Muscle layer of colon (tissue), 2 donors: ENCODE data around the gene STK10.
"Not testable (repeated sequence)": the region's sequence is repeated elsewhere in the genome, so short reads cannot be mapped to it uniquely, and the experiment has no call there.

Experiments used
- H3K27ac ChIP-seq: one replicate; pipeline ENCODE4 v1.7.0; 2013; ENCODE audit warnings: low read depth, mild to moderate bottlenecking, low read length, moderate library complexity
- H3K27me3 ChIP-seq, 2 donors: one replicate each; pipeline ENCODE4 v1.7.0; 2013; ENCODE audit warnings: low read length in 2 of 2, mild to moderate bottlenecking in 2 of 2; ENCODE audit not compliant: insufficient read depth in 2 of 2, control insufficient read depth in 1 of 2
- H3K36me3 ChIP-seq: one replicate; pipeline ENCODE4 v1.7.0; 2013; ENCODE audit warnings: mild to moderate bottlenecking, low read length; ENCODE audit not compliant: insufficient read depth
- H3K4me1 ChIP-seq: one replicate; pipeline ENCODE4 v1.7.0; 2013; ENCODE audit warnings: mild to moderate bottlenecking, low read length; ENCODE audit not compliant: insufficient read depth
- H3K4me3 ChIP-seq, 2 donors: one replicate each; pipeline ENCODE4 v1.7.0; 2013; ENCODE audit warnings: low read length in 2 of 2, low read depth in 1 of 2, mild to moderate bottlenecking in 1 of 2, moderate library complexity in 1 of 2
- H3K9ac ChIP-seq: one replicate; pipeline ENCODE4 v1.7.0; 2013; ENCODE audit warnings: low read length
- H3K9me3 ChIP-seq: one replicate; pipeline ENCODE4 v1.7.0; 2013; ENCODE audit warnings: mild to moderate bottlenecking, low read length
- donor health status: abdominal sarcoma.
- donor health status: Adenocarcinoma of cecum.

The STK10 gene

GRCh38 chr5:172043865-172044264, 144.2 kb downstream of the STK10 start:
- Histone ChIP-seq H3K27ac (no peak overlapping the region), H3K9ac (no peak overlapping the region), H3K36me3 (peaks cover 21% of the 10 kb centered on the region), H3K9me3 (no peaks in the 10 kb centered on the region), H3K4me3 (no peak overlapping the region), H3K4me1 (no peaks in the 10 kb centered on the region), H3K27me3 (no peaks in the 10 kb centered on the region)

GRCh38 chr5:172042183-172042582, 145.8 kb downstream of the STK10 start:
- Histone ChIP-seq H3K36me3 (peaks cover 17% of the 10 kb centered on the region), H3K9me3 (no peaks in the 10 kb centered on the region), H3K9ac (no peak overlapping the region), H3K27me3 (no peaks in the 10 kb centered on the region), H3K27ac (no peak overlapping the region), H3K4me3 (no peak overlapping the region), H3K4me1 (no peaks in the 10 kb centered on the region)

- Histone ChIP-seq H3K27me3 (no peaks in the 10 kb centered on the region), H3K4me1 (no peaks in the 10 kb centered on the region), H3K27ac (no peak overlapping the region), H3K36me3 (no peaks in the 10 kb centered on the region), H3K9ac (no peak overlapping the region), H3K9me3 (no peaks in the 10 kb centered on the region), H3K4me3 (no peak overlapping the region)
Observed at GRCh38 chr5:172038167-172038566, 149.9 kb downstream of the STK10 start.

GRCh38 chr5:172035049-172035448, 153.0 kb downstream of the STK10 start:
- Histone ChIP-seq H3K4me3 (no peak overlapping the region), H3K27me3 (no peaks in the 10 kb centered on the region), H3K4me1 (no peaks in the 10 kb centered on the region), H3K9me3 (no peaks in the 10 kb centered on the region), H3K36me3 (no peaks in the 10 kb centered on the region), H3K9ac (no peak overlapping the region), H3K27ac (no peak overlapping the region)

GRCh38 chr5:172031894-172032461, 156.0 kb downstream of the STK10 start:
- H3K4me3 ChIP-seq = no peak overlapping the region
- H3K36me3 ChIP-seq = no peaks in the 10 kb centered on the region
- no peak overlapping the region for H3K27ac ChIP-seq
- H3K9me3 ChIP-seq = no peaks in the 10 kb centered on the region
- no peaks in the 10 kb centered on the region for H3K4me1 ChIP-seq
- H3K27me3 ChIP-seq = no peaks in the 10 kb centered on the region
- no peak overlapping the region for H3K9ac ChIP-seq

- H3K36me3 ChIP-seq = no peaks in the 10 kb centered on the region
- H3K27me3 ChIP-seq = no peaks in the 10 kb centered on the region
- no peaks in the 10 kb centered on the region for H3K9me3 ChIP-seq
- no peaks in the 10 kb centered on the region for H3K4me1 ChIP-seq
- H3K4me3 ChIP-seq = no peak overlapping the region
- no peak overlapping the region for H3K27ac ChIP-seq
- no peak overlapping the region for H3K9ac ChIP-seq
Observed at GRCh38 chr5:172029876-172030275, 158.1 kb downstream of the STK10 start.

GRCh38 chr5:172028167-172028566, 159.9 kb downstream of the STK10 start:
- H3K4me3 ChIP-seq = no peak overlapping the region
- no peaks in the 10 kb centered on the region for H3K4me1 ChIP-seq
- no peak overlapping the region for H3K27ac ChIP-seq
- H3K9me3 ChIP-seq = no peaks in the 10 kb centered on the region
- no peaks in the 10 kb centered on the region for H3K27me3 ChIP-seq
- no peaks in the 10 kb centered on the region for H3K36me3 ChIP-seq
- H3K9ac ChIP-seq = no peak overlapping the region

- H3K27me3 ChIP-seq, H3K9ac ChIP-seq, H3K4me3 ChIP-seq, H3K9me3 ChIP-seq, H3K27ac ChIP-seq, H3K4me1 ChIP-seq, H3K36me3 ChIP-seq: not testable (repeated sequence)
Observed at GRCh38 chr5:172020110-172020786, 167.8 kb downstream of the STK10 start.

GRCh38 chr5:172015346-172015745, 172.7 kb downstream of the STK10 start:
- Histone ChIP-seq H3K36me3 (no peaks in the 10 kb centered on the region), H3K4me3 (no peak overlapping the region), H3K9ac (no peak overlapping the region), H3K4me1 (no peaks in the 10 kb centered on the region), H3K9me3 (no peaks in the 10 kb centered on the region), H3K27ac (no peak overlapping the region), H3K27me3 (no peaks in the 10 kb centered on the region)

- Histone ChIP-seq H3K27me3 (no peaks in the 10 kb centered on the region), H3K36me3 (no peaks in the 10 kb centered on the region), H3K9ac (no peak overlapping the region), H3K27ac (no peak overlapping the region), H3K4me1 (peaks cover 6% of the 10 kb centered on the region), H3K4me3 (no peak overlapping the region), H3K9me3 (no peaks in the 10 kb centered on the region)
Observed at GRCh38 chr5:172010278-172010677, 177.7 kb downstream of the STK10 start.

- Histone ChIP-seq H3K4me3 (no peak overlapping the region), H3K9me3 (no peaks in the 10 kb centered on the region), H3K27ac (no peak overlapping the region), H3K4me1 (peaks cover 12% of the 10 kb centered on the region), H3K9ac (no peak overlapping the region), H3K27me3 (no peaks in the 10 kb centered on the region), H3K36me3 (no peaks in the 10 kb centered on the region)
Observed at GRCh38 chr5:172009536-172010270, 178.3 kb downstream of the STK10 start.
